Measurements from ENCODE around the gene NPAS2.

- TF ChIP-seq POLR2A (IDR thresholded peaks at IDR 0.05), result no peak
- TF ChIP-seq, protein P1, sequence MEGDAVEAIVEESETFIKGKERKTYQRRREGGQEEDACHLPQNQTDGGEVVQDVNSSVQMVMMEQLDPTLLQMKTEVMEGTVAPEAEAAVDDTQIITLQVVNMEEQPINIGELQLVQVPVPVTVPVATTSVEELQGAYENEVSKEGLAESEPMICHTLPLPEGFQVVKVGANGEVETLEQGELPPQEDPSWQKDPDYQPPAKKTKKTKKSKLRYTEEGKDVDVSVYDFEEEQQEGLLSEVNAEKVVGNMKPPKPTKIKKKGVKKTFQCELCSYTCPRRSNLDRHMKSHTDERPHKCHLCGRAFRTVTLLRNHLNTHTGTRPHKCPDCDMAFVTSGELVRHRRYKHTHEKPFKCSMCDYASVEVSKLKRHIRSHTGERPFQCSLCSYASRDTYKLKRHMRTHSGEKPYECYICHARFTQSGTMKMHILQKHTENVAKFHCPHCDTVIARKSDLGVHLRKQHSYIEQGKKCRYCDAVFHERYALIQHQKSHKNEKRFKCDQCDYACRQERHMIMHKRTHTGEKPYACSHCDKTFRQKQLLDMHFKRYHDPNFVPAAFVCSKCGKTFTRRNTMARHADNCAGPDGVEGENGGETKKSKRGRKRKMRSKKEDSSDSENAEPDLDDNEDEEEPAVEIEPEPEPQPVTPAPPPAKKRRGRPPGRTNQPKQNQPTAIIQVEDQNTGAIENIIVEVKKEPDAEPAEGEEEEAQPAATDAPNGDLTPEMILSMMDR (IDR thresholded peaks at IDR 0.05), result no peak
- no peak for TF ChIP-seq POLR2AphosphoS5 (IDR thresholded peaks at IDR 0.05)
Measured at GRCh38 chr2:100882645-100883613, 63.0 kb downstream of the NPAS2 start.

All from breast epithelium (tissue), 3 donors.